SK-N-SH (cell line): ENCODE results near the gene FAM107B. TPM values are rescaled to one million over a fixed set of nuclear protein-coding genes. Genes with fewer than 3 reads are reported as not detected.

Source experiments
- CTCF ChIA-PET: fragments of 300-600, 350-600 bp; formaldehyde crosslinking; extraction: SDS; loops from one replicate; lab custom pipeline; 2021; lab: Yijun Ruan, JAX
- POLR2A ChIA-PET: fragments of 350-600 bp; sonication (Branson Sonifier 250); formaldehyde crosslinking; extraction: SDS; loops from one replicate; lab custom pipeline; 2020; ENCODE audit warnings: antibody characterized with exemption, inconsistent platforms; lab: Yijun Ruan, JAX
- DNase-seq: peaks from one replicate; pipeline ENCODE4 v3.0.0; 2012
- H2AFZ ChIP-seq: fragments of 200-600 bp; sonication (generic); 2 replicates; pipeline ENCODE4 v1.8.1; 2016; ENCODE audit warnings: antibody characterized with exemption, mild to moderate bottlenecking, low read depth
- H3F3A ChIP-seq: fragments of 200-600 bp; sonication (generic); replicated peaks from 2 replicates; pipeline ENCODE3; 2016; ENCODE audit warnings: antibody characterized with exemption, mild to moderate bottlenecking; ENCODE audit not compliant: insufficient read depth
- H3K27ac ChIP-seq, 2 experiments: fragments of 200-500 bp in 1 of 2; fragments of 200-600 bp in 1 of 2; sonication (Bioruptor generic) in 1 of 2; sonication (generic), shearing (Covaris generic) in 1 of 2; 2 replicates each; pipeline versions ENCODE4 v1.5.1 to v1.6.1; 2014 to 2016; ENCODE audit warnings: low read depth in 2 of 2, inconsistent platforms in 1 of 2, low read length in 1 of 2, mild to moderate bottlenecking in 1 of 2, mixed read lengths in 1 of 2
- H3K27me3 ChIP-seq: fragments of 200-600 bp; sonication (generic), shearing (Covaris generic); 2 replicates; pipeline ENCODE4 v1.6.1; 2016; ENCODE audit warnings: mixed run types; ENCODE audit not compliant: insufficient read depth
- H3K36me3 ChIP-seq, 2 experiments: fragments of 200-500 bp in 1 of 2; fragments of 200-600 bp in 1 of 2; sonication (Bioruptor generic) in 1 of 2; sonication (generic) in 1 of 2; replicated peaks in 1 of 2; 2 replicates each; pipeline versions ENCODE3 to v1.5.1; 2014 to 2016; ENCODE audit warnings: low read length in 1 of 2, mild to moderate bottlenecking in 1 of 2; ENCODE audit not compliant: insufficient read depth in 2 of 2, control insufficient read depth in 1 of 2
- H3K4me1 ChIP-seq, 2 experiments: fragments of 200-500 bp in 1 of 2; fragments of 200-600 bp in 1 of 2; sonication (Bioruptor generic) in 1 of 2; sonication (generic), shearing (Covaris generic) in 1 of 2; 2 replicates each; pipeline versions ENCODE4 v1.5.1 to v1.6.1; 2014 to 2016; ENCODE audit warnings: low read depth in 1 of 2, low read length in 1 of 2, mixed run types in 1 of 2; ENCODE audit not compliant: insufficient read depth in 2 of 2, control insufficient read depth in 1 of 2
- H3K4me2 ChIP-seq: fragments of 200-600 bp; sonication (generic), shearing (Covaris generic); 2 replicates; pipeline ENCODE4 v1.6.1; 2017; ENCODE audit warnings: mixed run types
- H3K4me3 ChIP-seq, 2 experiments: fragments of 200-500 bp in 1 of 2; fragments of 200-600 bp in 1 of 2; sonication (Bioruptor generic) in 1 of 2; sonication (generic), shearing (Covaris generic) in 1 of 2; 2 replicates each; pipeline versions ENCODE4 v1.5.1 to v1.8.1; 2014 to 2016; ENCODE audit warnings: low read depth in 2 of 2, inconsistent platforms in 1 of 2, low read length in 1 of 2, mild to moderate bottlenecking in 1 of 2, mixed read lengths in 1 of 2, moderate library complexity in 1 of 2
- H3K79me2 ChIP-seq: fragments of 200-600 bp; sonication (generic); 2 replicates; pipeline ENCODE4 v1.8.1; 2017; ENCODE audit warnings: mild to moderate bottlenecking; ENCODE audit not compliant: insufficient read depth
- H3K9ac ChIP-seq: fragments of 200-600 bp; sonication (generic); 2 replicates; pipeline ENCODE4 v1.6.1; 2017; ENCODE audit warnings: mixed run types
- H3K9me2 ChIP-seq: fragments of 200-600 bp; sonication (generic); 2 replicates; pipeline ENCODE4 v1.6.1; 2017; ENCODE audit warnings: mixed run types
- H3K9me3 ChIP-seq: fragments of 200-600 bp; sonication (generic); 2 replicates; pipeline ENCODE4 v1.6.1; 2017; ENCODE audit warnings: mixed run types, mild to moderate bottlenecking, moderate library complexity
- H4K20me1 ChIP-seq: fragments of 200-600 bp; sonication (generic); 2 replicates; pipeline ENCODE4 v1.6.1; 2017; ENCODE audit warnings: mild to moderate bottlenecking, mixed run types; ENCODE audit not compliant: insufficient read depth
- CHD2 ChIP-seq: fragments of 150-350 bp; IDR thresholded peaks from 2 replicates; pipeline ENCODE4 v1.6.1; 2018; ENCODE audit warnings: low read length; ENCODE audit not compliant: partially characterized antibody
- CTCF ChIP-seq: fragments of 200-600 bp; sonication (generic); IDR thresholded peaks from 2 replicates; pipeline ENCODE4 v1.6.1; 2017; ENCODE audit warnings: antibody characterized with exemption, mild to moderate bottlenecking, moderate library complexity
- ELF1 ChIP-seq: IDR thresholded peaks from 2 replicates; pipeline ENCODE4 v1.4.0; 2012
- FOXM1 ChIP-seq: IDR thresholded peaks from 2 replicates; pipeline ENCODE4 v1.4.0; 2012; ENCODE audit warnings: low read depth, mild to moderate bottlenecking
- GABPA ChIP-seq: IDR thresholded peaks from 2 replicates; pipeline ENCODE4 v1.4.0; 2012; ENCODE audit warnings: low read depth, mild to moderate bottlenecking
- GATA2 ChIP-seq: sonication (generic); formaldehyde crosslinking; IDR thresholded peaks from 2 replicates; pipeline ENCODE4 v1.5.0; 2020; ENCODE audit warnings: mild to moderate bottlenecking, missing genetic modification reagents
- MAX ChIP-seq: IDR thresholded peaks from 2 replicates; pipeline ENCODE4 v1.4.0; 2012; ENCODE audit warnings: low read depth
- MXI1 ChIP-seq: IDR thresholded peaks from 2 replicates; pipeline ENCODE4 v1.6.1; 2012; ENCODE audit warnings: mild to moderate bottlenecking, low read depth, low read length, improper control_type of control experiment
- NRF1 ChIP-seq: IDR thresholded peaks from 2 replicates; pipeline ENCODE4 v1.6.1; 2012; ENCODE audit warnings: low read depth, mild to moderate bottlenecking, low read length
- PBX3 ChIP-seq: IDR thresholded peaks from 2 replicates; pipeline ENCODE4; 2012
- POLR2AphosphoS5 ChIP-seq: IDR thresholded peaks from 2 replicates; pipeline ENCODE4 v1.6.1; 2012; ENCODE audit warnings: low read depth, low read length
- RAD21 ChIP-seq: IDR thresholded peaks from 2 replicates; pipeline ENCODE4 v1.6.1; 2012; ENCODE audit warnings: mild to moderate bottlenecking, low read length
- RCOR1 ChIP-seq: fragments of 150-350 bp; IDR thresholded peaks from 2 replicates; pipeline ENCODE4 v1.6.1; 2017; ENCODE audit warnings: antibody characterized with exemption, low read length
- REST ChIP-seq: IDR thresholded peaks from 2 replicates; pipeline ENCODE4 v1.6.1; 2012; ENCODE audit warnings: mild to moderate bottlenecking, low read depth, low read length, moderate library complexity
- RXRA ChIP-seq: IDR thresholded peaks from 2 replicates; pipeline ENCODE4 v1.4.0; 2012; ENCODE audit warnings: low read depth, mild to moderate bottlenecking, borderline replicate concordance
- SIN3A ChIP-seq: IDR thresholded peaks from 2 replicates; pipeline ENCODE4 v1.6.1; 2012; ENCODE audit warnings: low read depth, mild to moderate bottlenecking, low read length, moderate library complexity, borderline replicate concordance
- TAF1 ChIP-seq: IDR thresholded peaks from 2 replicates; pipeline ENCODE4 v1.6.1; 2012; ENCODE audit warnings: low read depth, mild to moderate bottlenecking, low read length, moderate library complexity, borderline replicate concordance
- TCF12 ChIP-seq: IDR thresholded peaks from 2 replicates; pipeline ENCODE4 v1.4.0; 2012
- USF2 ChIP-seq: fragments of 150-350 bp; IDR thresholded peaks from 2 replicates; pipeline ENCODE4 v1.6.1; 2017; ENCODE audit warnings: antibody characterized with exemption, low read length, low read depth, borderline replicate concordance
- YY1 ChIP-seq: IDR thresholded peaks from 2 replicates; pipeline ENCODE4 v1.4.0; 2012; ENCODE audit warnings: low read depth, mild to moderate bottlenecking
- WGBS: methylation state at CpG from one replicate; pipeline ENCODE4 v1.1.6; 2017; ENCODE audit warnings: low lambda C conversion rate; 5-methylcytosine and 5-hydroxymethylcytosine counted together
- polyA plus RNA-seq, 3 experiments: library from polyadenylated mRNA; depleted of rRNA; stranded (reverse); fragments of >200 nt; gene quantifications; 2 replicates each; pipeline ENCODE4 v1.2.3, GENCODE V29; 2012

The FAM107B gene
- polyA plus RNA-seq, 1 of the 3 experiments (the other 2 are of a cell fraction): 1.0 TPM

- no peak for TF ChIP-seq TAF1
- no peak for TF ChIP-seq RCOR1
- no peak for TF ChIP-seq RXRA
- TF ChIP-seq GATA2: no peak
- no peak for TF ChIP-seq POLR2AphosphoS5
- no peak for TF ChIP-seq YY1
- TF ChIP-seq RAD21: no peak
- no peak for TF ChIP-seq TCF12
- TF ChIP-seq CHD2: no peak
- TF ChIP-seq REST: no peak
- TF ChIP-seq MXI1: no peak
- TF ChIP-seq FOXM1: no peak
- no peak for TF ChIP-seq USF2
- no peak for TF ChIP-seq NRF1
- TF ChIP-seq GABPA: no peak
- TF ChIP-seq SIN3A: no peak
- TF ChIP-seq CTCF: no peak
- TF ChIP-seq PBX3: no peak
- no peak for TF ChIP-seq ELF1
- TF ChIP-seq MAX: no peak
- TF ChIP-seq, all 33 proteins: peak for 0
- Histone ChIP-seq H3K27ac (no peak overlapping the region), H3K9me3 (no peaks in the 10 kb centered on the region), H3F3A (no peaks in the 10 kb centered on the region), H3K27me3 (no peaks in the 10 kb centered on the region), H3K36me3 (no peaks in the 10 kb centered on the region), H3K9ac (no peak overlapping the region), H3K79me2 (no peaks in the 10 kb centered on the region), H3K9me2 (no peaks in the 10 kb centered on the region), H2AFZ (no peak overlapping the region), H3K4me3 (no peak overlapping the region), H3K4me1 (no peaks in the 10 kb centered on the region), H4K20me1 (no peaks in the 10 kb centered on the region), H3K4me2 (no peak overlapping the region)
- no peak for DNase-seq
- ChIA-PET POLR2A (interaction anchor here (0.6 kb wide), 2 partner anchors 215 to 1136 kb away, joined by 3 to 5 read pairs; no protein-coding TSS in a partner anchor), CTCF (interaction anchor here (1.2 to 4.7 kb wide), 2 partner anchors 11 to 102 kb away, joined by 3 to 28 read pairs; no protein-coding TSS in a partner anchor)
- WGBS: 58% methylated on average over 6 of the region's 6 CpGs
Observed at GRCh38 chr10:14487488-14487883, 287.2 kb downstream of the FAM107B start.
